Activated T-cell treated with anti-CD3 and anti-CD28 coated beads for 4 hours (primary cell): ENCODE results near the gene FGR.
A peak's percentile ranks its signal among the peaks of the same experiment; 100 is the strongest.
"Not testable (repeated sequence)": the region's sequence is repeated elsewhere in the genome, so short reads cannot be mapped to it uniquely, and the experiment has no call there.

Source experiments
- DNase-seq: peaks from one replicate; pipeline ENCODE4 v3.0.0-alpha.2; 2020

Gene FGR

DNA sequence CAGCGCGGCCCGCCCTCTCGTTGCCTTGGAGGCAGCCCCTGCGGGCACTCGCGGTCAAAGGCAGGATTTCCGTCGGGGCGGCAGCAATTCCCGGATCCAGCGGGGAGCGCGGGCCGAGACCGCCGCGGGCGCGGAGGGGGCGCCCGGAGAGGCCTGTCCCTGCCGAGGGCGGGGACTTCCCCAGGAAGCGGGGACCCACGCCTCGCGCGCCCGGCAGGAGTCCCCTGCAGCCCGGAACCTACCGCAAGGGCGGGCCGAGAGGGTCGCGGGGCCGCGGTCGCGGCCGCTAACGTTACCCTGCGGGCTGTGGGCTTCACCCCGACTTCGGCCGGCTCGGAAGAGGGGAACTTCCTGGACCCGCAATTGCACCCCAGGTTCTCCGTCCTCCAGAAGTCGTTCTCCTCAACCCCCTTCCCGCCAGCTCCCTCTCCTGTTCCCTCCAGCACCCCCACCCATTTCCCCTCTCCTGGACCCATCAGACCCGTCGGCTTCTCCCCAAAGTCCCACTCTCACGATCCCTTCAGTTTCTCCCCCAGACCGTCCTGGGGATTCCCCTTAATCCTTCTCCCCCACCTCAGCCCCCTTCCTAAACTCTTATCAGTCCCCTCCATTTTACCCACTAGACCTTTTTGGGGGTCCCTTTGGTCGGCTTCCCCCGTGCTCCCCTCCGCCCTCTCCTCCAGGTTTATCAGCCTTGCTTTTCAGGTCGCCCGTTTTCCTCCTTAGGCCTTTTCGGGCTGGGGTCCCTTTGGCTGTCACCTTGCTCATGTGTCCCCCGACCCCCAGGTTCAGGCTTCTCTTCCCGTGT is 604 bp downstream of the FGR start:
- DNase-seq: no peak

- no peak for DNase-seq
Measured at GRCh38 chr1:27633640-27634176, 1.3 kb downstream of the FGR start.

- no peak for DNase-seq
Measured at GRCh38 chr1:27633298-27633610, 1.7 kb downstream of the FGR start.

DNA sequence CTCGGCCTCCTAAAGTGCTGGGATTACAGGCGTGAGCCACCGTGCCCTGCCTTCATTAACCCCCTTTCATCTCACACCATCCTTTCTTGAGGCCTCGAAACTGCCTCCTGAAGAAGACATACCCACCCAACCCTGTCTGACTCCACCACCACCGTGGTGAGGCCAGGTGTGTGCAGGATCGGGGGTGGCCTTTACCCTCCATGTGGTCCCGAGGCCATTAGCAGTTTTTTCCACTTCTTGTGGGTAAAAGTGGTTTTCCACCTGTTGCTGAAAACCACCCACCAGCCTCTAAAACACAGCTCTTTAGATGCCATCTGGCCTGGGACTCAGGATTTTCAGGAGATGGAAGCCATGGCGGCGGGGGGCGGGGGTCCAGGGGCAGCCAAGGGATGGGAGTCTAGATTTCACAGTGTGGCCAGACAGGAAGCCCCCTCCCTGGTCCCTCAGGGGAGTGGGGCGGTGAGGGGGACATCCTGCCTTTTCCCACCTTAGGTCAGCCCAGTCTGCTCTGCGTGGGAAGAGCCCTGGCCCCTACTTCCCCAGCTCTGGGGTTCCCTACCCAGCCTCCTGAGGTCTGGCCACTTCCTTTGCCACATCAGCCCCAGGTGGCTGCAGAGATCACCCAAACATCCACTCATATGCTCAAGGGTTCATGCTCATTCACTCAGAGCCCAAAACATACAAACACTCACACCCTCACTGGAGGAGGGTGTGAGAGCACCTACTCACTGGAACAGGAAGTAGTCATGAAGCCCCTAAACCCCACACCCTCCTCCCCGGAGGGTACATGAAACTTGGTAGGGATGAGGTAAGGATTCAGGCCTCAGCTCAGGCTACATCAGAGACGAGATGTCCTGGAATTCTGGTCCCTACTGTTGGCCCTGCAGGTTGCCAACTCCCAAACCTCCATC is 2.3 kb downstream of the FGR start:
- DNase-seq: peak; percentile 55

- DNase-seq: no peak
Measured at GRCh38 chr1:27630859-27631491, 4.0 kb downstream of the FGR start.

- DNase-seq: no peak
Measured at GRCh38 chr1:27628712-27629111, 6.3 kb downstream of the FGR start.

DNA sequence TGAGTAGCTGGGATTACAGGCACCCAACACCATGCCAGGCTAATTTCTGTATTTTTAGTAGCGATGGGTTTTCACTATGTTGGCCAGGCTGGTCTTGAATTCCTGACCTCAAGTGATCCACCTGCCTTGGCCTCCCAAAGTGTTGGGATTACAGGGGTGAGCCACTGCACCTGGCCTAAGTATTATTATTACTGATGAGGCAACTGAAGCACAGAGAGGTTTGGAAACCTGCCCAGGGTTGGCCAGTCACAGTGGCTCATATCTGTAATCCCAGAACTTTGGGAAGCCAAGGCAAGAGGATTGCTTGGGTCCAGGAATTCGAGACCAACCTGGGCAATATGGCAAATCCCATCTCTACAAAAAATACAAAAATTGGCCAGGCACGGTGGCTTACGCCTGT is 7.3 kb downstream of the FGR start:
- not testable (repeated sequence) for DNase-seq

DNA sequence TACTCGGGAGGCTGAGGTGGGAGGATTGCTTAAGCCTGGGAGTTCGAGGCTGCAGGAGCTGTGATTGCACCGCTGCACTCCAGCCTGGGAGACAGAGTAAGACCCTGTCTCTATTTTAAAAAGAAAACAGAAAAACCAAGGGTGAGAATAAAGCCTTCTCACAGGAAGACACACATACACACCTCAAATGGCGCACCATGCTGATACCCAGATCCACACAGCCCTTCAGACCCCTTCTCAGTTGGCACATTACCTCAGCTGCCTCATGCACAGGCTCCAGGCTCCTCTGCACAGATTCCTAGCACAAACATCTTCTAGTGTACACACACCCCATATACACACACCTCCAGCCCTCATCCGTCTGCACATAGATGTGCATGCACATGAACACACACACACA is 7.9 kb downstream of the FGR start:
- no peak for DNase-seq

DNA sequence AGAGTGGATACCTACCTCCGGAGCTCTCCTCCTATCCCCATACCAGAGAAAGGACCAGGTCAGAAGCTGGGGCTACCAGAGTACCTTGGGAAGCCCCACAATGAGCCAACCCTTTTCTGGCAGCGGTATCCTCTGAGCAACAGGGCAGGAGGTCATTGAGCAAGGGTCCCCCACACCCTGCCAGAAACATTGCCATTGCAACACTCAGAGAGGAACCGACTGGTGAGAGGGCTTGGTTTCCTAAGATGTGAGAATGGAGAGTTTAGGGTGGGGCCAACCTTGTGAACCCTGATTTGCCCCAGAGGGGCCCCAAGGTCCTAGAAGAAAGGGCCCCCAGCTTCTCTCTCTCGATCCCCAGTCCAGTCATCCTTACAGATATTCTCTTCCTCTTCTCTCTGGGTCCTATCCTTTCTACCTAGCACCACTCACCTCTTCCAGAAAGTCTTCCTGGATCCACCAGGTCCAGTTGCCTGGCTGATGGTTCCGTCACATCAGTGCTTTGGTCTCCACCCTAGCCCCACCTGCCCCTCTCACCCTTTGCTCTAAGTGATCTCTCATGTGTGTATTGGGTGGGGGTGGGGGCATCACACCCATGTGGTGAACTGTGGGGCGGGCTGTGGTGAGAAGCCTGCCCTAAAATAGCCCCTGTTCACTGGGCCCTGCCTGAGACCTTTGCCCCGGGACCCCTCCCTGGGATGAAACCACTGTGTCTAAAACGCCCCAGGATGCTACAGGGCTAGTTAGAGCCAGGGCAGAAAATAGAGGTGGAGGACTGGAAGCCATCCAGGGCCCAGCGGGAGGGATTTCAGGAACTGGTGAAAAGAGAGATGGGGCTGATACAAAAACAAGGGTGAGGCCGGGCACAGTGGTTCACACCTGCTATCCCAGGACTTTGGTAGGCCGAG is 8.7 kb downstream of the FGR start:
- no peak for DNase-seq

- no peak for DNase-seq
Measured at GRCh38 chr1:27624467-27625178, 10.4 kb downstream of the FGR start.

GRCh38 chr1:27623327-27624212 is 11.4 kb downstream of the FGR start:
- DNase-seq: no peak

DNA sequence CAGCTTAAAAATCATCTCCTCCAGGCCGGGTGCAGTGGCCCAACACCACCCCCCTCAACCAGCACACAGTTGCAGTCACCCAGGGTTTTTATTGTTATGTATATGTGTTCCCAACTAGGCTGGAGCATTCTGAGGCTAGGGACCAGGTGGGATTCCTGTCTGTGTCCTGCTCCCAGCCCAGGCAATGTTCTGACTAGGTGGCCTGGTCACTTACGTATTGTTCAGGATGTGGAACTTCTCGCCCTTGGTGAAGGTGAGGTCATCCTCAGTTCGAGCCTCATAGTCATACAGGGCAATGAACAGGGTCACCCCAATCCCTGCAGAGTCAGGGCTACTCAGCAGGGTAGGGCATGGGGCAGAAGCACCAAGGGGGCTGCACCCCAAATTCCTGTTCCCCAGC is 12.2 kb downstream of the FGR start:
- no peak for DNase-seq

DNA sequence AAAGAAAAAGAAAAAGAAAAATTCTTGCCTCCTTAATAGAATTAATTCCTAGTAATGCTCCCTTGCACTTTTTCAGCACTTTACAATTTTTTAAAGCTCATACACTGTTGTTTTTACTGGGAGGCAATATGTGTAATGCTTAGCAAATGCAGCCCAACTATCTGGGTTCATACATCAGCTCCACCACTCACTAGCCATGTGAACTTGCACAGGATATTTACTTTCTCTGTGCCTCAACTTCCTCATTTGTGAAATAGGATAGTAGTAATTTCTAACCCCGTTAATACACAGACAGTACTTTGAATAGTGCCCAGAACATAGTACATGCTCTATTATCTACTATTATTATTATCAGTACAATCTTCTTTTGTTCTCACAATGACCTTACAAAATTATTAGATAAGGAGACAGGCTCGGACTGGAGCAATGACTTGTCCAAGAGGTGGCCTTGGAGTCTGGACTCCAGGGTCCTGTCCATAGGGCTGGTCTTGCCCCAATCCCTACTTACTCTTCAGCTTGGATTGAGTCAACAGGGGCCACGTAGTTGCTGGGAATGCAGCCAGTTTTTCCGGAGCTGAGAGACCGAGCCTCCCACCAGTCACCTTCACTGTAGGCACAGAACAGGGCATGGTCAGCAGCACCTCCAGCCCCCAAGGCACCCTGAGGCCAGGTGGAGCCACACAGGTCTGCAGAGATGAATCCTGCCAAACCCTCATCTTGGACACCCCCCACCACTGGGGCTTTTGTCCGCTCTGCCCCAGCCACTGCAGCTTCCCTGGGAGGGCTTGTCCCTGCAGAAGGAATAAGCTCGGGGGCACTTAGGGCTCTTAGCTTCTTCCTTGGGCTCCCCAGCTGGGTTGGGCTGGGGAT is 13.7 kb downstream of the FGR start:
- DNase-seq: no peak

DNA sequence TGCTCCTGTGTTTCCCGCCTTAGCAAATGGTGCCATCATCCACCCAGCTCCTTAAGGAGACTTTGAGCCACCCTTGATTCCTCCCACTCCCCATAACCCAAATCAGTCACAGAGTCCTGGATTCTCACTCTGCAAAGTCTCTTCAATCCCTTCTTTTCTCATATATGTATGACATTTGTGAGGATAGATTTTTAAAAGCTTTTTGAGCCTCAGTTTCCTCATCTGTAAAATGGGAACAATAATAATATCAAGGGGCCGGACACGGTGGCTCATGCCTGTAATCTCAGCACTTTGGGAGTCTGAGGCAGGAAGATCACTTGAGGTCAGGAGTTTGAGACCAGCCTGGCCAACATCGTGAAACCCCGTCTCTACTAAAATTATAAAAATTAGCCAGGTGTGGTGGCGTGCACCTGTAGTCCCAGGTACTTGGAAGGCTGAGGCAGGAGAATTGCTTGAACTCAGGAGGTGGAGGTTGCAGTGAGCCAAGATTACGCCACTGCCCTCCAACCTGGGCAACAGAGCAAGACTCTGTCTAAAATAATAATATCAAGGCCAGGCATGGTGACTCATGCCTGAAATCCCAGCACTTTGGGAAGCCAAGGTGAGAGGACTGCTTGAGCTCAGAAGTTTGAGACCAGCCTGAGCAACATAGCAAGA is 15.1 kb downstream of the FGR start:
- not testable (repeated sequence) for DNase-seq

GRCh38 chr1:27618341-27619082 is 16.5 kb downstream of the FGR start:
- no peak for DNase-seq

DNA sequence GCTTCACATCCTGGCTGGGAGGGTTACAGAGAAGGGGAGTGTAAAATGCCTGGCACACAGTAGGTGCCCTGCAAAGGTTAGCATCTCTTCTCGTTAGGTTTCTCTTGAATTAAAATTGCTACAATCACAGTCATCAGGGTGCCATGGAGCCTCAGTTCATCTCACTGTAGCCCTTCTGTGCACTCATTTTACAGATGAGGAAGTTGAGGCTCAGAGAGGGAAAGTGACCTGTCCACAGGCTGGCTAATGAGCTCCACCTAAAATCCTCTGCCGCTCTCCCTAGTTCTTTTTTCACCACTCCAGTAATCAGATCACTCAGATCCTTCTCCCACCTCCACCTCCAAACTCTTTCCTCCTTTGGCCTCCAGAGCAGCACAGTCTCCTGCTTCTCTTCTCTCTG is 17.6 kb downstream of the FGR start:
- DNase-seq: no peak

GRCh38 chr1:27616441-27616840 is 18.5 kb downstream of the FGR start:
- DNase-seq: no peak
